ENCODE measurements around the gene ADM5. TPM values are rescaled to one million over a fixed set of nuclear protein-coding genes. Genes with fewer than 3 reads are reported as not detected.
A peak's percentile ranks its signal among the peaks of the same experiment; 100 is the strongest.

ADM5 gene
- total and polyA plus RNA-seq, 12 donors, result 0.16 to 1.6 (median 0.48) TPM

DNA sequence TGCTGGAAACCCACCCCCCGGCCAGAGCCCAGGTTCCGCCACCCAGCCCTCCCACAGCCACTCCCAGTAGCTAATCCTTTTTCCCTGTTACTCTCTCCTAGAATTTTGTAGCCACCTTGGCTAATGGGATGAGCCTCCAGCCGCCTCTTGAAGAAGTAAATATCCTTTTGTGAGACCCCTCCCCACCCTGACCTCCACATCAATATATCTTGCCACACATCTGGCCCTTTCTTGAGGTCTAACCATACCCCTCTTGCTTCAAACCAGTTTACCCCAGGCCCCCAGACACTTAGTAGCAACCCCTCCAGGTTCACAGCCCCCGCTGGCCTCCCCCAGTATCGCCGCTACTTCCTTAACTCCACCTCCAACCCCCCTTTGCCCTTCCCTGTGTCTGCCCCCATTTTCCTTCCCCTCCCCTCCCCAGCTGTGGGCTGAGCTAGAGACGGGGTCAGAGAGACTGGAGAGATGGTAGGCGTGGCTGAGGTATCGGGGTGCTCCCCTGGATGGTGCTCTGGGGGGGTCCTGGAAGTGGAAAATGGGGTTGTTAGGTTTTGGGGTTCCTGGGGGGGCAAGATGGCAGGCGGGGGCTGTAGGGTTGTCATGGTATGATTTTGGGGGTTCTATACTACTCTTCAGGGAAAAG, 9.5 kb upstream of the ADM5 start:
- no peaks in the 10 kb centered on the region for H3K9me3 ChIP-seq
- TF ChIP-seq, protein P1, sequence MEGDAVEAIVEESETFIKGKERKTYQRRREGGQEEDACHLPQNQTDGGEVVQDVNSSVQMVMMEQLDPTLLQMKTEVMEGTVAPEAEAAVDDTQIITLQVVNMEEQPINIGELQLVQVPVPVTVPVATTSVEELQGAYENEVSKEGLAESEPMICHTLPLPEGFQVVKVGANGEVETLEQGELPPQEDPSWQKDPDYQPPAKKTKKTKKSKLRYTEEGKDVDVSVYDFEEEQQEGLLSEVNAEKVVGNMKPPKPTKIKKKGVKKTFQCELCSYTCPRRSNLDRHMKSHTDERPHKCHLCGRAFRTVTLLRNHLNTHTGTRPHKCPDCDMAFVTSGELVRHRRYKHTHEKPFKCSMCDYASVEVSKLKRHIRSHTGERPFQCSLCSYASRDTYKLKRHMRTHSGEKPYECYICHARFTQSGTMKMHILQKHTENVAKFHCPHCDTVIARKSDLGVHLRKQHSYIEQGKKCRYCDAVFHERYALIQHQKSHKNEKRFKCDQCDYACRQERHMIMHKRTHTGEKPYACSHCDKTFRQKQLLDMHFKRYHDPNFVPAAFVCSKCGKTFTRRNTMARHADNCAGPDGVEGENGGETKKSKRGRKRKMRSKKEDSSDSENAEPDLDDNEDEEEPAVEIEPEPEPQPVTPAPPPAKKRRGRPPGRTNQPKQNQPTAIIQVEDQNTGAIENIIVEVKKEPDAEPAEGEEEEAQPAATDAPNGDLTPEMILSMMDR (IDR thresholded peaks at IDR 0.05), result no peak
- no peaks in the 10 kb centered on the region for H3K27me3 ChIP-seq
- WGBS, 2 donors, result 53 to 60% methylated on average over 10 of the region's 10 CpGs
- DNase-seq (no peak), ATAC-seq (no peak)
- intact Hi-C loops (cut with DNase I), result loop anchor here in 7 of 10 donors (5.0 to 10.0 kb wide), 11 partner anchors 85 to 228 kb away; partner anchors contain the start of genes PRR12 (in 3 of the 7), NOSIP (in 2 of the 7), PRRG2 (in 2 of the 7) and AKT1S1 (in 1 of the 7)
- peak overlapping the region in 4 of 10 donors; percentile 23 to 35 (median 27) for H3K4me3 ChIP-seq
- peaks cover 17 to 61% (median 47%) of the 10 kb centered on the region in 9 donors for H3K4me1 ChIP-seq
- H3K36me3 ChIP-seq, result peaks cover 3 to 46% (median 34%) of the 10 kb centered on the region in 9 donors
- H3K27ac ChIP-seq, result peak overlapping the region in 9 of 10 donors; percentile 50 to 98 (median 72)

DNA sequence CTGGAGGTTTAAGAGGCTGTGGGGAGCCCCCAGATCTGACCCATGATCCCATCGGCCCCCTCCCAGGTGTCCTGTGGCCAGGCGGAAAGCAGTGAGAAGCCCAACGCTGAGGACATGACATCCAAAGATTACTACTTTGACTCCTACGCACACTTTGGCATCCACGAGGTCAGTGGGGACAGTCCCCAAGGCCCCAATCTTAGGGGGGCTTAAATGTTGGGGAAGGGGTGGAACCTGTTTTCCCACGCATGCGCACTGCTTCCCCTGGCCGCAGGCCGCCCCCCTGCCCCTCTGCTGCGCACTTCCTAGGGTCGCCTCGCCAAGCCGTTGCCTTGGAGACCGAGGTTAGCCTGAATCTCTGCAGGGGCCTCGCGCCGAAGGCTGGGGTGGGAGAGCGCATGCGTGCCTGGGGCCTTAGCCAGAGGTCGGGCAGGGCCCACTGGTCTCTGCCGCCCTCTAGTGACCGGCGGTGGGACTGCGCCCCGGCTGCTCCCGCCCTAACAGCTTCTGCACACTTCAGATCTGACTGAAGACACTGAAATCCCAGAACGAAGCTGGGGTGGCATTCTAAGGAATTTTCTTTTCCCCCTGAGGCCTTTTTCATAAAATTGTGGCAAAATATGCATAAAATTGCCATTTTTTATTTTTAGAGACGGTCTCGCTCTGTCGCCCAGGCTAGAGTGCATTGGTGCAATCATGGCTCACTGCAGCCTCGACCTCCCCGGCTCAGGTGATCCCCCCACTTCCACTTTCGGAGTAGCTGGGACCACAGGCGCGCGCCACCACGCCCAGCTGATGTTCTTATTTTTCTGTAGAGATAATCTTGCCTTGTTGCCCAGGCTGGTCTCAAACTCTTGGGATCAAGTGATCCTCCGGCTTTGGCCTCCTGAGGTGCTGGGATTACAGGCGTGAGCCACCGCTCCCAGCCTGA, 8.7 kb upstream of the ADM5 start:
- TF ChIP-seq, protein P1 (IDR thresholded peaks at IDR 0.05), result peak; percentile 99 to 100 (median 100)
- H3K9me3 ChIP-seq, result no peaks in the 10 kb centered on the region
- 32 to 33% methylated on average over 39 to 40 of the region's 40 CpGs for WGBS, 2 donors
- H3K27ac ChIP-seq, result peak overlapping the region in 9 of 10 donors; percentile 50 to 98 (median 70)
- ATAC-seq (peak; percentile 3 to 20 (median 6)), DNase-seq (peak; percentile 89 to 95)
- peak overlapping the region in 6 of 10 donors; percentile 22 to 38 (median 27) for H3K4me3 ChIP-seq
- H3K27me3 ChIP-seq, result no peaks in the 10 kb centered on the region
- H3K36me3 ChIP-seq, result peaks cover 3 to 54% (median 41%) of the 10 kb centered on the region in 9 donors
- intact Hi-C loops (cut with DNase I), result loop anchor here in 1 of 10 donors (10.0 kb wide), 1 partner anchor 124 kb away; no protein-coding TSS in a partner anchor
- peaks cover 17 to 66% (median 53%) of the 10 kb centered on the region in 9 donors for H3K4me1 ChIP-seq

DNA sequence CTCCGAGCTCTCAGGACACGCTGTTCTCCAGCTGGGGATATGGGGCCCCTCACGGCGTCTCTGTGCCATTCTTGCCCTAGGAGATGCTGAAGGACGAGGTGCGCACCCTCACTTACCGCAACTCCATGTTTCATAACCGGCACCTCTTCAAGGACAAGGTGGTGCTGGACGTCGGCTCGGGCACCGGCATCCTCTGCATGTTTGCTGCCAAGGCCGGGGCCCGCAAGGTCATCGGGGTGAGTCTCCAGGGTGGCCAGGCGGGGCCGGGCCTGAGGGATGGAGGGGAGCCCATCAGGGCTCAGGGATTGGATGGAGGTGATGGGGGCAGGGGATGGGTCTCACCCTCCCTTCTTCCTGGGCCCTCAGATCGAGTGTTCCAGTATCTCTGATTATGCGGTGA, 7.6 kb upstream of the ADM5 start:
- TF ChIP-seq, protein P1 (IDR thresholded peaks at IDR 0.05), result no peak
- Histone ChIP-seq H3K27me3 (no peaks in the 10 kb centered on the region), H3K4me1 (peaks cover 20 to 71% (median 54%) of the 10 kb centered on the region in 9 donors), H3K4me3 (no peak overlapping the region), H3K27ac (no peak overlapping the region), H3K9me3 (no peaks in the 10 kb centered on the region), H3K36me3 (peaks cover 3 to 63% (median 47%) of the 10 kb centered on the region in 9 donors)
- 77 to 78% methylated on average over 19 of the region's 19 CpGs for WGBS, 2 donors
- intact Hi-C loops (cut with DNase I), result loop anchor here in 1 of 10 donors (10.0 kb wide), 1 partner anchor 123 kb away; no protein-coding TSS in a partner anchor
- ATAC-seq (no peak), DNase-seq (no peak)

DNA sequence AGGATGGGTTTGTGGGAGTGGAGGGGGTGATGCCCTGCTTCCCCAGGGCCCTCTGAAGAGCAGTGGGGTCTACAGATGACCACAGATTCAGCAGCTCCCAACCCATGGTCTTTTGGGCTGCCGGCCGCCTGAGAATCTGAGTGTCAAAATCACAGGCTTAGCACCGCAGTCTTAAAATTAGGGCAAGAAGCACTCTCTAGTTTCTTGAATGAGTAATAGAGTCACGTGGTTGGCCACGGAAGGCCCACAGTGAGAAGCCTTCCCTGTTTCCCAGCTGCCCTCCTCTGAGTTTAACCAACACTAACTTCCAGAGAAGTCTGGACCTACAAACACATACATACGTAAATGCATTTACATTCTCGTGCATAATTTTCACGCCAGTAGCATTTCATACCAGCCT, 7.1 kb upstream of the ADM5 start:
- Histone ChIP-seq H3K4me1 (peaks cover 20 to 76% (median 55%) of the 10 kb centered on the region in 9 donors), H3K9me3 (no peaks in the 10 kb centered on the region), H3K27ac (no peak overlapping the region), H3K4me3 (no peak overlapping the region), H3K27me3 (no peaks in the 10 kb centered on the region), H3K36me3 (peaks cover 3 to 67% (median 47%) of the 10 kb centered on the region in 9 donors)
- no peak for DNase-seq
- intact Hi-C loops (cut with DNase I), result loop anchor here in 1 of 10 donors (10.0 kb wide), 1 partner anchor 123 kb away; no protein-coding TSS in a partner anchor
- ATAC-seq, result no peak
- TF ChIP-seq, protein P1 (IDR thresholded peaks at IDR 0.05), result no peak
- whole genome bisulfite sequencing, 2 donors, result 87 to 94% methylated on average over 8 of the region's 8 CpGs

Measured in heart right ventricle (tissue), 16 donors.